Panc1 (cell line): ENCODE measurements around the gene STK24.

Experiments
- POLR2AphosphoS5 ChIP-seq: IDR thresholded peaks from 2 replicates; pipeline ENCODE4 v1.6.1; 2012; ENCODE audit warnings: mild to moderate bottlenecking, low read depth, low read length, moderate library complexity
- SIN3A ChIP-seq: IDR thresholded peaks from 2 replicates; pipeline ENCODE4 v1.6.1; 2012; ENCODE audit warnings: low read depth, mild to moderate bottlenecking, low read length, moderate library complexity, borderline replicate concordance; ENCODE audit not compliant: insufficient read depth
- TCF7L2 ChIP-seq: IDR thresholded peaks from 2 replicates; pipeline ENCODE4 v1.6.1; 2011; ENCODE audit warnings: mild to moderate bottlenecking, low read depth, low read length, inconsistent platforms
- TF ChIP-seq, protein P1 (sequence below): fragments of 450-650 bp; IDR thresholded peaks from 2 replicates; pipeline ENCODE4 v1.5.1; 2017; ENCODE audit warnings: mild to moderate bottlenecking
- TF ChIP-seq, protein P2 (sequence below), 2 experiments: IDR thresholded peaks; 2 replicates each; pipeline ENCODE4 v1.6.1; 2011 to 2012; ENCODE audit warnings: low read depth in 2 of 2, control low read depth in 1 of 2, low read length in 1 of 2, mild to moderate bottlenecking in 1 of 2, moderate library complexity in 1 of 2; ENCODE audit not compliant: insufficient read depth in 1 of 2

DNA sequence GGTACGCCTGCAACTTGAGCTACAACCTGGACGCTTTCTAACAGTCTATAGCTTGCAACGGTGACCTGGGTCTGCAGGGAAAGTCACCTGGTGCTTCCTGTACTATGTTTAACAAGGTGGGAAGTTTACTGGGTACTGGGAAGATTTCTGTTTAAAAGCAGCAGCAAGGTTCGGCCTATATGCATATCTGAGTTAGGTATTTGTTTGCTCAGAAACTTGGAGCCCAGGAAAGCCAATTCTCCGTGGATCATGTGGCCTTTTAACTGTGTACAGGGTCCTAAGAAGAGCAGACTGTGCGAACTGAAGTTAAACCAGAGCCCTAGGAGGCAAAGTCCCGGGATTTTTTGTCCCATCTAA, 103.1 kb downstream of the STK24 start:
- TF ChIP-seq, protein P1, sequence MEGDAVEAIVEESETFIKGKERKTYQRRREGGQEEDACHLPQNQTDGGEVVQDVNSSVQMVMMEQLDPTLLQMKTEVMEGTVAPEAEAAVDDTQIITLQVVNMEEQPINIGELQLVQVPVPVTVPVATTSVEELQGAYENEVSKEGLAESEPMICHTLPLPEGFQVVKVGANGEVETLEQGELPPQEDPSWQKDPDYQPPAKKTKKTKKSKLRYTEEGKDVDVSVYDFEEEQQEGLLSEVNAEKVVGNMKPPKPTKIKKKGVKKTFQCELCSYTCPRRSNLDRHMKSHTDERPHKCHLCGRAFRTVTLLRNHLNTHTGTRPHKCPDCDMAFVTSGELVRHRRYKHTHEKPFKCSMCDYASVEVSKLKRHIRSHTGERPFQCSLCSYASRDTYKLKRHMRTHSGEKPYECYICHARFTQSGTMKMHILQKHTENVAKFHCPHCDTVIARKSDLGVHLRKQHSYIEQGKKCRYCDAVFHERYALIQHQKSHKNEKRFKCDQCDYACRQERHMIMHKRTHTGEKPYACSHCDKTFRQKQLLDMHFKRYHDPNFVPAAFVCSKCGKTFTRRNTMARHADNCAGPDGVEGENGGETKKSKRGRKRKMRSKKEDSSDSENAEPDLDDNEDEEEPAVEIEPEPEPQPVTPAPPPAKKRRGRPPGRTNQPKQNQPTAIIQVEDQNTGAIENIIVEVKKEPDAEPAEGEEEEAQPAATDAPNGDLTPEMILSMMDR, result no peak
- TF ChIP-seq, protein P2, sequence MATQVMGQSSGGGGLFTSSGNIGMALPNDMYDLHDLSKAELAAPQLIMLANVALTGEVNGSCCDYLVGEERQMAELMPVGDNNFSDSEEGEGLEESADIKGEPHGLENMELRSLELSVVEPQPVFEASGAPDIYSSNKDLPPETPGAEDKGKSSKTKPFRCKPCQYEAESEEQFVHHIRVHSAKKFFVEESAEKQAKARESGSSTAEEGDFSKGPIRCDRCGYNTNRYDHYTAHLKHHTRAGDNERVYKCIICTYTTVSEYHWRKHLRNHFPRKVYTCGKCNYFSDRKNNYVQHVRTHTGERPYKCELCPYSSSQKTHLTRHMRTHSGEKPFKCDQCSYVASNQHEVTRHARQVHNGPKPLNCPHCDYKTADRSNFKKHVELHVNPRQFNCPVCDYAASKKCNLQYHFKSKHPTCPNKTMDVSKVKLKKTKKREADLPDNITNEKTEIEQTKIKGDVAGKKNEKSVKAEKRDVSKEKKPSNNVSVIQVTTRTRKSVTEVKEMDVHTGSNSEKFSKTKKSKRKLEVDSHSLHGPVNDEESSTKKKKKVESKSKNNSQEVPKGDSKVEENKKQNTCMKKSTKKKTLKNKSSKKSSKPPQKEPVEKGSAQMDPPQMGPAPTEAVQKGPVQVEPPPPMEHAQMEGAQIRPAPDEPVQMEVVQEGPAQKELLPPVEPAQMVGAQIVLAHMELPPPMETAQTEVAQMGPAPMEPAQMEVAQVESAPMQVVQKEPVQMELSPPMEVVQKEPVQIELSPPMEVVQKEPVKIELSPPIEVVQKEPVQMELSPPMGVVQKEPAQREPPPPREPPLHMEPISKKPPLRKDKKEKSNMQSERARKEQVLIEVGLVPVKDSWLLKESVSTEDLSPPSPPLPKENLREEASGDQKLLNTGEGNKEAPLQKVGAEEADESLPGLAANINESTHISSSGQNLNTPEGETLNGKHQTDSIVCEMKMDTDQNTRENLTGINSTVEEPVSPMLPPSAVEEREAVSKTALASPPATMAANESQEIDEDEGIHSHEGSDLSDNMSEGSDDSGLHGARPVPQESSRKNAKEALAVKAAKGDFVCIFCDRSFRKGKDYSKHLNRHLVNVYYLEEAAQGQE (IDR thresholded peaks at IDR 0.05; ENCODE audit: insufficient read depth in 1 of 2, low read depth in 2 of 2, low read length in 1 of 2), result no peak
- TF ChIP-seq TCF7L2 (no peak), SIN3A (no peak), POLR2AphosphoS5 (no peak)
